CD4-positive, CD25-positive, alpha-beta regulatory T cell (primary cell): Measurements from ENCODE around the gene NEXMIF. TPM values are rescaled to one million over a fixed set of nuclear protein-coding genes. Genes with fewer than 3 reads are reported as not detected.
"Not testable (repeated sequence)": the region's sequence is repeated elsewhere in the genome, so short reads cannot be mapped to it uniquely, and the experiment has no call there.

Experiments
- ATAC-seq, 2 donors: fragments of 150-1000 bp; cut with Tn5 transposase; one replicate each; pipeline ENCODE4 v1.10.0; 2021; ENCODE audit warnings: low read depth in 2 of 2, moderate number of reproducible peaks in 2 of 2, moderate library complexity in 1 of 2
- DNase-seq, 3 donors: peaks; one replicate each; pipeline versions ENCODE4 v3.0.0 to v3.0.0-alpha.2; 2012 to 2022; ENCODE audit warnings: mixed read lengths in 1 of 3
- H3K27ac ChIP-seq: one replicate; pipeline ENCODE4 v1.7.0; 2013; ENCODE audit warnings: mild to moderate bottlenecking, low read length; ENCODE audit not compliant: insufficient read depth, poor library complexity, severe bottlenecking
- H3K27me3 ChIP-seq: one replicate; pipeline ENCODE4 v1.7.0; 2013; ENCODE audit warnings: low read length; ENCODE audit not compliant: control insufficient read depth, insufficient read depth
- H3K36me3 ChIP-seq: one replicate; pipeline ENCODE4 v1.7.0; 2013; ENCODE audit warnings: mild to moderate bottlenecking, low read length, moderate library complexity; ENCODE audit not compliant: control insufficient read depth, insufficient read depth
- H3K4me1 ChIP-seq: 2 replicates; pipeline ENCODE4 v1.7.0; 2013; ENCODE audit warnings: mild to moderate bottlenecking, low read length; ENCODE audit not compliant: insufficient read depth, control insufficient read depth, poor library complexity, severe bottlenecking
- H3K4me3 ChIP-seq: one replicate; pipeline ENCODE4 v1.7.0; 2013; ENCODE audit warnings: low read depth, mild to moderate bottlenecking, low read length, moderate library complexity
- H3K9me3 ChIP-seq, 2 experiments: 1 replicate in 1 of 2; 2 replicates in 1 of 2; pipeline ENCODE4 v1.7.0; 2013; ENCODE audit warnings: low read length in 2 of 2, mild to moderate bottlenecking in 1 of 2, moderate library complexity in 1 of 2; ENCODE audit not compliant: control insufficient read depth in 2 of 2
- H3K27ac Mint-ChIP-seq, 3 donors: one replicate each; pipeline ENCODE4 v1.8.0; 2020 to 2022; ENCODE audit warnings: mild to moderate bottlenecking in 3 of 3, mixed read lengths in 3 of 3, moderate library complexity in 2 of 3
- H3K27me3 Mint-ChIP-seq: one replicate; pipeline ENCODE4 v1.8.0; 2022; ENCODE audit warnings: mild to moderate bottlenecking, mixed read lengths
- H3K36me3 Mint-ChIP-seq: one replicate; pipeline ENCODE4 v1.8.0; 2020; ENCODE audit warnings: mixed read lengths
- H3K4me1 Mint-ChIP-seq, 4 donors: one replicate each; pipeline ENCODE4 v1.8.0; 2020 to 2022; ENCODE audit warnings: mixed read lengths in 4 of 4, mild to moderate bottlenecking in 1 of 4
- H3K4me3 Mint-ChIP-seq, 4 donors: one replicate each; pipeline ENCODE4 v1.8.0; 2020 to 2022; ENCODE audit warnings: mild to moderate bottlenecking in 4 of 4, mixed read lengths in 4 of 4, moderate library complexity in 3 of 4
- H3K9me3 Mint-ChIP-seq, 7 donors: one replicate each; pipeline ENCODE4 v1.8.0; 2020 to 2022; ENCODE audit warnings: mixed read lengths in 7 of 7, mild to moderate bottlenecking in 3 of 7, moderate library complexity in 2 of 7
- polyA plus RNA-seq, 4 donors: library from polyadenylated mRNA; unstranded; fragments of 300-500 nt; fragmentation: Illumina TruSeq; gene quantifications; one replicate each; pipeline ENCODE4 v1.2.3, GENCODE V29; 2021
- total RNA-seq: library from RNA; stranded (reverse); gene quantifications from one replicate; pipeline ENCODE4 v1.2.3, GENCODE V29; 2022

The NEXMIF gene
- total and polyA plus RNA-seq, 5 donors from 2014 or later: 0.02 to 0.12 (median 0.03) TPM; not detected in 2

GRCh38 chrX:74922922-74923543 is 2.2 kb downstream of the NEXMIF start:
- Mint-ChIP-seq H3K27ac (no peak overlapping the region), H3K4me3 (no peak overlapping the region), H3K27me3 (peaks cover 22% of the 10 kb centered on the region), H3K9me3 (no peaks in the 10 kb centered on the region), H3K4me1 (peaks cover 0 to 13% (median 4%) of the 10 kb centered on the region in 4 donors), H3K36me3 (no peaks in the 10 kb centered on the region)
- DNase-seq (no peak), ATAC-seq (no peak)
- H3K27ac ChIP-seq: no peak overlapping the region
- no peaks in the 10 kb centered on the region for H3K27me3 ChIP-seq
- H3K4me1 ChIP-seq: no peaks in the 10 kb centered on the region
- no peak overlapping the region for H3K4me3 ChIP-seq
- no peaks in the 10 kb centered on the region for H3K36me3 ChIP-seq
- no peaks in the 10 kb centered on the region for H3K9me3 ChIP-seq

GRCh38 chrX:74911494-74911893 is 13.8 kb downstream of the NEXMIF start:
- Histone ChIP-seq H3K4me1 (no peaks in the 10 kb centered on the region), H3K27me3 (no peaks in the 10 kb centered on the region), H3K4me3 (no peak overlapping the region), H3K9me3 (peaks cover 0 to 2% of the 10 kb centered on the region in 2 experiments), H3K36me3 (no peaks in the 10 kb centered on the region), H3K27ac (no peak overlapping the region)
- Mint-ChIP-seq H3K27me3 (peaks cover 4% of the 10 kb centered on the region), H3K36me3 (no peaks in the 10 kb centered on the region), H3K27ac (no peak overlapping the region), H3K9me3 (peaks cover 0 to 1% (median 0%) of the 10 kb centered on the region in 7 donors), H3K4me3 (no peak overlapping the region), H3K4me1 (no peaks in the 10 kb centered on the region)
- DNase-seq: no peak
- no peak for ATAC-seq

- peaks cover 0 to 1% (median 0%) of the 10 kb centered on the region in 7 donors for H3K9me3 Mint-ChIP-seq
- Histone ChIP-seq H3K9me3 (no peaks in the 10 kb centered on the region), H3K27me3 (no peaks in the 10 kb centered on the region), H3K36me3 (no peaks in the 10 kb centered on the region), H3K4me3 (no peak overlapping the region), H3K27ac (no peak overlapping the region), H3K4me1 (no peaks in the 10 kb centered on the region)
- no peaks in the 10 kb centered on the region for H3K36me3 Mint-ChIP-seq
- H3K27ac Mint-ChIP-seq: no peak overlapping the region
- no peak for ATAC-seq
- no peak for DNase-seq
- no peaks in the 10 kb centered on the region for H3K4me1 Mint-ChIP-seq
- H3K4me3 Mint-ChIP-seq: no peak overlapping the region
- no peaks in the 10 kb centered on the region for H3K27me3 Mint-ChIP-seq
These were observed 18.8 kb downstream of the NEXMIF start for GRCh38 chrX:74906417-74906816.

GRCh38 chrX:74902806-74903205 is 22.4 kb downstream of the NEXMIF start:
- no peaks in the 10 kb centered on the region for H3K4me1 Mint-ChIP-seq
- H3K36me3 ChIP-seq: no peaks in the 10 kb centered on the region
- no peak overlapping the region for H3K27ac ChIP-seq
- no peaks in the 10 kb centered on the region for H3K27me3 Mint-ChIP-seq
- no peaks in the 10 kb centered on the region for H3K9me3 ChIP-seq
- H3K27me3 ChIP-seq: no peaks in the 10 kb centered on the region
- no peak overlapping the region for H3K4me3 Mint-ChIP-seq
- no peak overlapping the region for H3K4me3 ChIP-seq
- no peaks in the 10 kb centered on the region for H3K4me1 ChIP-seq
- no peak for DNase-seq
- ATAC-seq: no peak
- H3K9me3 Mint-ChIP-seq: no peaks in the 10 kb centered on the region
- no peak overlapping the region for H3K27ac Mint-ChIP-seq
- no peaks in the 10 kb centered on the region for H3K36me3 Mint-ChIP-seq

- Mint-ChIP-seq H3K4me3 (no peak overlapping the region), H3K27me3 (no peaks in the 10 kb centered on the region), H3K9me3 (peaks cover 0 to 2% (median 0%) of the 10 kb centered on the region in 7 donors), H3K27ac (no peak overlapping the region), H3K36me3 (no peaks in the 10 kb centered on the region), H3K4me1 (no peaks in the 10 kb centered on the region)
- no peaks in the 10 kb centered on the region for H3K27me3 ChIP-seq
- H3K27ac ChIP-seq: no peak overlapping the region
- H3K9me3 ChIP-seq: no peaks in the 10 kb centered on the region
- ATAC-seq (no peak), DNase-seq (no peak)
- no peaks in the 10 kb centered on the region for H3K4me1 ChIP-seq
- H3K36me3 ChIP-seq: no peaks in the 10 kb centered on the region
- H3K4me3 ChIP-seq: no peak overlapping the region
These were observed 32.7 kb downstream of the NEXMIF start for GRCh38 chrX:74892561-74892960.

GRCh38 chrX:74890676-74891430 is 34.4 kb downstream of the NEXMIF start:
- H3K27me3 ChIP-seq: no peaks in the 10 kb centered on the region
- no peaks in the 10 kb centered on the region for H3K4me1 Mint-ChIP-seq
- DNase-seq (no peak), ATAC-seq (no peak)
- no peaks in the 10 kb centered on the region for H3K9me3 ChIP-seq
- H3K4me1 ChIP-seq: no peaks in the 10 kb centered on the region
- H3K36me3 Mint-ChIP-seq: no peaks in the 10 kb centered on the region
- H3K27ac ChIP-seq: no peak overlapping the region
- no peaks in the 10 kb centered on the region for H3K27me3 Mint-ChIP-seq
- H3K4me3 Mint-ChIP-seq: no peak overlapping the region
- H3K36me3 ChIP-seq: no peaks in the 10 kb centered on the region
- H3K4me3 ChIP-seq: no peak overlapping the region
- H3K27ac Mint-ChIP-seq: no peak overlapping the region
- H3K9me3 Mint-ChIP-seq: peaks cover 0 to 2% (median 0%) of the 10 kb centered on the region in 7 donors

GRCh38 chrX:74882383-74882782 is 42.9 kb downstream of the NEXMIF start:
- H3K27ac Mint-ChIP-seq, H3K27me3 Mint-ChIP-seq, H3K4me3 ChIP-seq, H3K4me1 ChIP-seq, H3K36me3 ChIP-seq, H3K36me3 Mint-ChIP-seq, H3K4me1 Mint-ChIP-seq, H3K9me3 ChIP-seq, H3K9me3 Mint-ChIP-seq, H3K4me3 Mint-ChIP-seq, DNase-seq, H3K27ac ChIP-seq, H3K27me3 ChIP-seq, ATAC-seq: not testable (repeated sequence)

- ATAC-seq (no peak), DNase-seq (no peak)
- no peaks in the 10 kb centered on the region for H3K27me3 Mint-ChIP-seq
- no peaks in the 10 kb centered on the region for H3K4me1 ChIP-seq
- H3K36me3 Mint-ChIP-seq: no peaks in the 10 kb centered on the region
- H3K4me1 Mint-ChIP-seq: no peaks in the 10 kb centered on the region
- H3K27ac Mint-ChIP-seq: no peak overlapping the region
- H3K9me3 Mint-ChIP-seq: peaks cover 1 to 15% (median 7%) of the 10 kb centered on the region in 7 donors
- H3K27me3 ChIP-seq: no peaks in the 10 kb centered on the region
- H3K36me3 ChIP-seq: no peaks in the 10 kb centered on the region
- H3K27ac ChIP-seq: no peak overlapping the region
- no peak overlapping the region for H3K4me3 Mint-ChIP-seq
- H3K9me3 ChIP-seq: peaks cover 4 to 9% of the 10 kb centered on the region in 2 experiments
- no peak overlapping the region for H3K4me3 ChIP-seq
These were observed 59.5 kb downstream of the NEXMIF start for GRCh38 chrX:74865725-74866124.
